Vagina (tissue), 2 donors: Measurements from ENCODE around the gene MEMO1. TPM values are rescaled to one million over a fixed set of nuclear protein-coding genes. Genes with fewer than 3 reads are reported as not detected.
"Not testable (repeated sequence)": the region's sequence is repeated elsewhere in the genome, so short reads cannot be mapped to it uniquely, and the experiment has no call there.

ENCODE experiments used
- DNase-seq, 2 donors: peaks; one replicate each; pipeline ENCODE4 v3.0.0-alpha.2; 2017; ENCODE audit errors: extremely low spot score in 2 of 2
- H3K27ac ChIP-seq: fragments of 200-600 bp; sonication (generic); one replicate; pipeline ENCODE4 v1.5.1; 2019
- H3K27me3 ChIP-seq: fragments of 200-600 bp; sonication (generic); one replicate; pipeline ENCODE4 v1.5.1; 2019
- H3K36me3 ChIP-seq, 2 donors: fragments of 200-600 bp; sonication (generic); one replicate each; pipeline ENCODE4 v1.5.1; 2017 to 2019
- H3K4me1 ChIP-seq: fragments of 200-600 bp; sonication (generic); one replicate; pipeline ENCODE4 v1.5.1; 2019
- H3K4me3 ChIP-seq, 2 donors: fragments of 200-600 bp; sonication (generic); 1 replicate in 1 of 2; 2 replicates in 1 of 2; pipeline ENCODE4 v1.5.1; 2016 to 2019
- H3K9me3 ChIP-seq: fragments of 200-600 bp; sonication (generic); one replicate; pipeline ENCODE4 v1.5.1; 2019
- CTCF ChIP-seq, 3 experiments: fragments of 450-650 bp in 2 of 3; fragments of 200-600 bp in 1 of 3; sonication (generic) in 1 of 3; IDR thresholded peaks; one replicate each; pipeline ENCODE4 v1.5.1; 2017 to 2019; ENCODE audit warnings: antibody characterized with exemption in 3 of 3, mild to moderate bottlenecking in 2 of 3, moderate library complexity in 2 of 3
- POLR2A ChIP-seq, 2 donors: fragments of 450-650 bp; IDR thresholded peaks; one replicate each; pipeline ENCODE4 v1.6.1; 2017; ENCODE audit warnings: antibody characterized with exemption in 2 of 2, mild to moderate bottlenecking in 2 of 2, moderate library complexity in 2 of 2
- POLR2AphosphoS5 ChIP-seq, 2 donors: sonication (generic); formaldehyde crosslinking; IDR thresholded peaks; one replicate each; pipeline ENCODE4 v1.9.0; 2017; ENCODE audit warnings: antibody characterized with exemption in 2 of 2, mild to moderate bottlenecking in 2 of 2, low read depth in 1 of 2; ENCODE audit not compliant: insufficient read depth in 1 of 2
- intact Hi-C: fragments of 100-400 bp; cut with DNase I; formaldehyde crosslinking; loops from one replicate; pipeline ENCODE4 v1.15.1; 2023
- total RNA-seq: library from RNA; depleted of rRNA; stranded (reverse); fragments of >200 nt; gene quantifications from one replicate; pipeline ENCODE4 v1.2.3, GENCODE V29; 2016

The MEMO1 gene
- total RNA-seq, 1 donor from 2014 or later, result 36.3 TPM

GRCh38 chr2:32043561-32043960 is 32.8 kb upstream of the MEMO1 start:
- TF ChIP-seq POLR2A (IDR thresholded peaks at IDR 0.05), result no peak
- DNase-seq, result no peak
- intact Hi-C loops, result no loop called here

GRCh38 chr2:32039447-32040219 is 28.8 kb upstream of the MEMO1 start, which contains the start of gene DPY30:
DPY30 (minus strand) TSS chr2:32039805; CDS start chr2:32039456, 349 bp downstream.
- peak within 1 kb of the TSS; percentile 86 for H3K27ac ChIP-seq
- intact Hi-C loops, result no loop called here
- no peaks in the 10 kb centered on the region for H3K27me3 ChIP-seq
- no peaks in the 10 kb centered on the region for H3K9me3 ChIP-seq
- H3K36me3 ChIP-seq, result peaks cover 0 to 13% of the 10 kb centered on the region in 2 donors
- peak within 1 kb of the TSS; percentile 74 to 92 for H3K4me3 ChIP-seq
- no peak for TF ChIP-seq CTCF (IDR thresholded peaks at IDR 0.05)
- peak; percentile 84 to 90 for TF ChIP-seq POLR2AphosphoS5 (IDR thresholded peaks at IDR 0.05; ENCODE audit: insufficient read depth in 1 of 2, low read depth in 1 of 2)
- peak in 1 of 2 donors; percentile 71 for TF ChIP-seq POLR2A (IDR thresholded peaks at IDR 0.05)
- peak in 1 of 2 donors; percentile 89 for DNase-seq
- peaks cover 18% of the 10 kb centered on the region for H3K4me1 ChIP-seq

More at GRCh38 chr2:32043561-32043960, 32.8 kb upstream of the MEMO1 start:
- Histone ChIP-seq H3K4me3 (no peak overlapping the region), H3K27me3 (no peaks in the 10 kb centered on the region), H3K4me1 (peaks cover 6% of the 10 kb centered on the region), H3K27ac (no peak overlapping the region), H3K9me3 (no peaks in the 10 kb centered on the region), H3K36me3 (no peaks in the 10 kb centered on the region)

- H3K27ac ChIP-seq, H3K9me3 ChIP-seq, intact Hi-C loops, H3K4me3 ChIP-seq, H3K27me3 ChIP-seq, DNase-seq: not testable (repeated sequence)
- H3K36me3 ChIP-seq, result peaks cover 0 to 13% of the 10 kb centered on the region in 2 donors
- H3K4me1 ChIP-seq, result peaks cover 33% of the 10 kb centered on the region
Measured at GRCh38 chr2:32034198-32034887, 23.5 kb upstream of the MEMO1 start.

- H3K27ac ChIP-seq, intact Hi-C loops, H3K9me3 ChIP-seq, H3K27me3 ChIP-seq, DNase-seq, H3K4me1 ChIP-seq, H3K4me3 ChIP-seq: not testable (repeated sequence)
- H3K36me3 ChIP-seq, result peaks cover 0 to 32% of the 10 kb centered on the region in 2 donors
Measured at GRCh38 chr2:32018789-32019482, 8.1 kb upstream of the MEMO1 start.

- peaks cover 23% of the 10 kb centered on the region for H3K4me1 ChIP-seq
- DNase-seq, result no peak
- no peaks in the 10 kb centered on the region for H3K27me3 ChIP-seq
- H3K27ac ChIP-seq, result no peak overlapping the region
- H3K36me3 ChIP-seq, result peaks cover 0 to 6% of the 10 kb centered on the region in 2 donors
- no peak overlapping the region for H3K4me3 ChIP-seq
- intact Hi-C loops, result no loop called here
- no peaks in the 10 kb centered on the region for H3K9me3 ChIP-seq
- no peak for TF ChIP-seq POLR2AphosphoS5 (IDR thresholded peaks at IDR 0.05; ENCODE audit: insufficient read depth in 1 of 2, low read depth in 1 of 2)
- no peak for TF ChIP-seq POLR2A (IDR thresholded peaks at IDR 0.05)
- TF ChIP-seq CTCF (IDR thresholded peaks at IDR 0.05), result no peak
Measured at GRCh38 chr2:32012872-32013271, 2.1 kb upstream of the MEMO1 start.

GRCh38 chr2:32011485-32011960 is 715 bp upstream of the MEMO1 start:
- Histone ChIP-seq H3K4me1 (peaks cover 37% of the 10 kb centered on the region), H3K36me3 (no peaks in the 10 kb centered on the region), H3K4me3 (peak overlapping the region; percentile 77 to 98), H3K27ac (peak overlapping the region; percentile 90), H3K9me3 (no peaks in the 10 kb centered on the region), H3K27me3 (no peaks in the 10 kb centered on the region)
- no peak for DNase-seq
- intact Hi-C loops, result no loop called here
- TF ChIP-seq CTCF (IDR thresholded peaks at IDR 0.05), result no peak
- no peak for TF ChIP-seq POLR2A (IDR thresholded peaks at IDR 0.05)
- no peak for TF ChIP-seq POLR2AphosphoS5 (IDR thresholded peaks at IDR 0.05; ENCODE audit: insufficient read depth in 1 of 2, low read depth in 1 of 2)

- H3K9me3 ChIP-seq, H3K36me3 ChIP-seq, H3K27me3 ChIP-seq, DNase-seq, intact Hi-C loops: not testable (repeated sequence)
- Histone ChIP-seq H3K4me1 (peaks cover 47% of the 10 kb centered on the region), H3K27ac (peak overlapping the region; percentile 90), H3K4me3 (peak overlapping the region; percentile 77 to 98)
Measured at GRCh38 chr2:32010280-32010669, 533 bp downstream of the MEMO1 start.
